ENCODE data around the gene MED31. TPM values are rescaled to one million over a fixed set of nuclear protein-coding genes. Genes with fewer than 3 reads are reported as not detected.
A peak's percentile ranks its signal among the peaks of the same experiment; 100 is the strongest.

Gene MED31
- total and polyA plus RNA-seq, 2 of the 13 experiments (the other 11 are each of a cell fraction or from before 2014, with no cell fraction given): 19.0 to 20.9 TPM

- TF ChIP-seq MNT (IDR thresholded peaks at IDR 0.05) (no peak), ZBTB7A (CRISPR knock-in tag; IDR thresholded peaks at IDR 0.05) (no peak), HMGXB3 (CRISPR knock-in tag; IDR thresholded peaks at IDR 0.05; ENCODE audit: borderline replicate concordance) (no peak)
Observed at GRCh38 chr17:6636105-6636504, 15.3 kb downstream of the MED31 start (continued).

- Histone ChIP-seq H3K27ac (ENCODE audit: extremely low read length, insufficient read depth, low read length) (no peak overlapping the region), H3K4me2 (ENCODE audit: low read depth, low read length) (no peak overlapping the region), H3K36me3 (replicated peaks in 1 of 2; ENCODE audit: control insufficient read depth in 1 of 2, insufficient read depth in 2 of 2, low read length in 2 of 2) (peaks cover 2 to 37% of the 10 kb centered on the region in 2 experiments; a peak in 4 of 5 replicates), H3K27me3 (ENCODE audit: control insufficient read depth in 1 of 2, insufficient read depth in 2 of 2, low read length in 2 of 2) (no peaks in the 10 kb centered on the region), H3K79me2 (ENCODE audit: insufficient read depth, low read length) (peaks cover under 1% of the 10 kb centered on the region), H4K20me1 (ENCODE audit: insufficient read depth, low read length) (no peaks in the 10 kb centered on the region), H3K4me1 (ENCODE audit: insufficient read depth, low read length) (peaks cover 5% of the 10 kb centered on the region; the same call in 1 of the 2 replicates), H2AFZ (ENCODE audit: low read length) (no peak overlapping the region), H3K4me3 (replicated peaks in 1 of 3; ENCODE audit: insufficient read depth in 1 of 3, low read depth in 2 of 3, low read length in 3 of 3) (no peak overlapping the region), H3K9me3 (ENCODE audit: low read length) (no peaks in the 10 kb centered on the region), H3K9ac (ENCODE audit: insufficient read depth, low read depth, low read length) (no peak overlapping the region)
- no peak for DNase-seq (ENCODE audit: low spot score)
- intact Hi-C loops (cut with micrococcal nuclease; ENCODE audit: unreplicated experiment) (no loop called here), in situ Hi-C loops (cut with HindIII; ENCODE audit: extremely low pct_ligation_motif_present, low pct_unique_long_range_greater_than_20kb) (no loop called here)
- ATAC-seq: no peak
- ChIA-PET CTCF (ENCODE audit: low intra/inter-chr PET ratio, low total read pairs) (no interaction called here), POLR2A (no interaction called here)
- no TSS peak for BruUV-seq (replicated peaks)
- 96% methylated on average over 3 of the region's 3 CpGs for WGBS (ENCODE audit: low lambda C conversion rate)
- FAIRE-seq: no peak
- TF ChIP-seq ZNF382 (CRISPR knock-in tag; IDR thresholded peaks at IDR 0.05; ENCODE audit: borderline replicate concordance): no peak
- peak; percentile 97 for TF ChIP-seq ZNF7 (CRISPR knock-in tag; IDR thresholded peaks at IDR 0.05)
- TF ChIP-seq MTA3 (CRISPR knock-in tag; IDR thresholded peaks at IDR 0.05): no peak
- no peak for TF ChIP-seq CREB3 (CRISPR knock-in tag; IDR thresholded peaks at IDR 0.05)
- no peak for TF ChIP-seq HNF4G (IDR thresholded peaks at IDR 0.05; ENCODE audit: borderline replicate concordance, low read depth, low read length)
- TF ChIP-seq HNF4G (CRISPR knock-in tag; IDR thresholded peaks at IDR 0.05; ENCODE audit: borderline replicate concordance, low read depth): no peak
- TF ChIP-seq ZGPAT (CRISPR knock-in tag; IDR thresholded peaks at IDR 0.05): no peak
- no peak for TF ChIP-seq SIX4 (CRISPR knock-in tag; IDR thresholded peaks at IDR 0.05)
- no peak for TF ChIP-seq GMEB2 (CRISPR knock-in tag; IDR thresholded peaks at IDR 0.05; ENCODE audit: low read depth)
- TF ChIP-seq MAFF (IDR thresholded peaks at IDR 0.05; ENCODE audit: low read depth, low read length): peak; percentile 75
- peak; percentile 92 for TF ChIP-seq NFE2L2 (IDR thresholded peaks at IDR 0.05; ENCODE audit: low read length)
Observed at GRCh38 chr17:6633263-6633662, 18.1 kb downstream of the MED31 start.

Data from HepG2 (cell line).